C4-2B (cell line): ENCODE results near the gene CHRDL2.

Experiments
- ZFX ChIP-seq: fragments of 450-650 bp; IDR thresholded peaks from 2 replicates; pipeline ENCODE4 v1.6.1; 2017
- TF ChIP-seq, protein P1 (sequence below): fragments of 450-650 bp; conservative IDR thresholded peaks from 2 replicates; pipeline ENCODE4 v1.5.1; 2017; ENCODE audit warnings: mild to moderate bottlenecking

DNA sequence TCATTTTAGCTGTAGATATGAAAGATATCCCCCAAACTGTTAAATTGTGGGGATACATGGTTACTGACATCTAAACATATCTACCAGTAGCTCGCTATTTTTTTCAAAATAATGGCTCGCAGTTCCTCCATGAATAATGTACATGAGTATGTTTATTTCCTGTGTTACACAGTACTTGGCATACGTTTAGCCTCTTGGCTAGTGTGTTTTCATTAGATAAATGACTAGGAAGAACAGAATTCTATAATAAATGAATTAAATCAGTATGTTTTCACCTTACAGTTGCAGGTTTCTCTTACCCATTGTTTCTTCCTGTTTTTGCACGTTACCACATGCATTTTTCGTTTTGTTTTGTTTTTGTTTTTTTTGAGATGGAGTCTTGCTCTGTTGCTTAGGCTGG lies 39.2 kb upstream of the CHRDL2 start:
- TF ChIP-seq, protein P1, sequence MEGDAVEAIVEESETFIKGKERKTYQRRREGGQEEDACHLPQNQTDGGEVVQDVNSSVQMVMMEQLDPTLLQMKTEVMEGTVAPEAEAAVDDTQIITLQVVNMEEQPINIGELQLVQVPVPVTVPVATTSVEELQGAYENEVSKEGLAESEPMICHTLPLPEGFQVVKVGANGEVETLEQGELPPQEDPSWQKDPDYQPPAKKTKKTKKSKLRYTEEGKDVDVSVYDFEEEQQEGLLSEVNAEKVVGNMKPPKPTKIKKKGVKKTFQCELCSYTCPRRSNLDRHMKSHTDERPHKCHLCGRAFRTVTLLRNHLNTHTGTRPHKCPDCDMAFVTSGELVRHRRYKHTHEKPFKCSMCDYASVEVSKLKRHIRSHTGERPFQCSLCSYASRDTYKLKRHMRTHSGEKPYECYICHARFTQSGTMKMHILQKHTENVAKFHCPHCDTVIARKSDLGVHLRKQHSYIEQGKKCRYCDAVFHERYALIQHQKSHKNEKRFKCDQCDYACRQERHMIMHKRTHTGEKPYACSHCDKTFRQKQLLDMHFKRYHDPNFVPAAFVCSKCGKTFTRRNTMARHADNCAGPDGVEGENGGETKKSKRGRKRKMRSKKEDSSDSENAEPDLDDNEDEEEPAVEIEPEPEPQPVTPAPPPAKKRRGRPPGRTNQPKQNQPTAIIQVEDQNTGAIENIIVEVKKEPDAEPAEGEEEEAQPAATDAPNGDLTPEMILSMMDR = no peak
- TF ChIP-seq ZFX = no peak
